GM21360 (cell line): Measurements from ENCODE around the gene AKTIP.
"Not testable (repeated sequence)": the region's sequence is repeated elsewhere in the genome, so short reads cannot be mapped to it uniquely, and the experiment has no call there.

Experiments
- ATAC-seq: cut with Tn5 transposase; IDR thresholded peaks from one replicate; pipeline ENCODE4 v1.9.1; 2021; ENCODE audit warnings: mild to moderate bottlenecking, moderate library complexity; ENCODE audit not compliant: unreplicated experiment

Gene AKTIP

GRCh38 chr16:53502331-53503269 is at the start of gene AKTIP:
AKTIP (minus strand) TSS chr16:53503209; CDS start chr16:53500259, 2,950 bp downstream.
- peak; percentile 19 for ATAC-seq

- ATAC-seq, result no peak
Observed at GRCh38 chr16:53549970-53550690, 47.1 kb upstream of the AKTIP start.

DNA sequence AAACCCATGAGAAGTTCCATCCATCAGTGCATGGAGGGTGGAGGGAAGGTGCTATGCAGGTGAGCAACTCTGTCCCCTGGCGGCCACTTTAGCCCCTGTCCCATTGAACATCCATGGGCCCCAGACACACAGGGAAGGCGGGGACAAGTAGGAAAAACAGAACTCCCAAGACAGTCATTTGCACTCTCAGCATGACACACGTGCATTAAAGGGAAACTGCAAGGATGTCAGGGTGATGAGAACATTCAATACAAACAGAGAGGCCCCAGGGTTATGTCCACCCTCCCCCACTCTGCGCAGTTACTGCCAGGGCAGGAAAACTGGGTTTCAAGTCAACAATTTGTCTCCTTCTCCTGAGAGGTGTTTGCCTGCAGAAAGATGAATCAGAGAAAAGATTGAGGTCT is 44.0 kb upstream of the AKTIP start:
- ATAC-seq, result no peak

DNA sequence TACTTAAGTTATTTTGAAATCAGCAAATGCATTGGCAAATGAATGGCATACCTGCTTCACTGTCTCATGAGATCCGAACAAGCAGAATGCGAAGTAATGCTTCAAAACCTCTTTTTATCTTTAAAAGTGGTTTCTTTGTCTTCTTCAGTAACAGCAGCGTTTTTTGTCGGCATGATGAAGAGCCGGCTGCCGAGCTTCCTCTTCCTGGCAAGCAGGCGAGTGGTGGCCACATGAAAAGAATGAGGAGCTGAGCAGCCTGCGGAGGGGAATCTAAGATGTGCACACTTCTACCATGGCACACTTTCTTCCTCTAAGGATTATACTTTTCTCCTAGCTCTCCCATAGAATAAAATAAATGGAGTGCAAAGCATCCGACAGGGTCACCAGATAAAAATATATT is 42.4 kb upstream of the AKTIP start:
- ATAC-seq, result no peak

DNA sequence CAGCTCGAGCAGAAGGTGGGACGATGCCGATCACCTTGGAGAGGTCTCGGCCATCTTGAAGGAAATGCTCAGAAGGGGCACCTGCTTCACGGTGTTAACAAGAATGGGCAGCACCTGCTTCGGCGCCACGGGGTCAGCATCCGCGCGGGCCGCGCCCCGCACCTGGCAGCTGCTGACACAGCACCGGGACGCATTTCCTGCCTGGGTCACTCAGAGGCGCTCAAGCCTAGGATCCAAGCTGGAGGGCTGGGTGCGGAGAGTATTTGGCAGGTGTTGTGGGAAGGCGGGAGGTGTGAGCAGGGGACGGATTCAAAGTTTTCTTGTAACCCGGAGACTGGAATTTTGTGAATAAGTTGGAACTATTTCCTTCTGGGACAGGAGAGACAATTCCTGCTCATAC is 39.3 kb upstream of the AKTIP start:
- ATAC-seq, result no peak

- ATAC-seq, result no peak
Observed at GRCh38 chr16:53541326-53541725, 38.3 kb upstream of the AKTIP start.

GRCh38 chr16:53539759-53540718 is 37.0 kb upstream of the AKTIP start:
- ATAC-seq, result not testable (repeated sequence)

DNA sequence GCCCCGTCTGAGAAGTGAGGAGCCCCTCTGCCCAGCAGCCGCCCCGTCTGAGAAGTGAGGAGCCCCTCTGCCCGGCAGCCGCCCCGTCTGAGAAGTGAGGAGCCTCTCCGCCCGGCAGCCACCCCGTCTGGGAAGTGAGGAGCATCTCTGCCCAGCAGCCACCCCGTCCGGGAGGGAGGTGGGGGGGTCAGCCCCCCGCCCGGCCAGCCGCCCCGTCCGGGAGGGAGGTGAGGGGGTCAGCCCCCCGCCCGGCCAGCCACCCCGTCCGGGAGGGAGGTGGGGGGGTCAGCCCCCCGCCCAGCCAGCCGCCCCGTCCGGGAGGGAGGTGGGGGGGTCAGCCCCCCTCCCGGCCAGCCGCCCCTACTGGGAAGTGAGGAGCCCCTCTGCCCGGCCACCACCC is 36.3 kb upstream of the AKTIP start:
- not testable (repeated sequence) for ATAC-seq

GRCh38 chr16:53537626-53538025 is 34.6 kb upstream of the AKTIP start:
- ATAC-seq, result no peak

DNA sequence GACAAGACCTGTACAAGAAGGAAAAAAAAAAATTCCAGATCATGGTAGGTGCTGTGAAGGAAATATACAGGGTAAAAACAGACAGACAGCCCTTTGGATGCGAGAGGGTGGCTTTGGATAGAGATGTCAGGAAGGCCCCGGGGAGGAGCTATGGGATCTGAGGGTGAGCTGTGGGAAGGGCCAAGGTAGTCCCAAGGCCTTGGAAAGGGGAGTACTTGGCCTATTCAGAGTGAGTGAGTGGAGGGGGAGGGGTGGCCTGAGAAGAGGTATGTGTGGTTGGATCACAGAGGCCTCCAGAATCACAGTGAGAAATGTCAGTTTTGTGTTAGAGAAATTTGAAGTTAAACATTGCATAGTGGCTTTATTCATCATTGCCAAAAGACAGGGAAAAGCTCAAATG is 31.2 kb upstream of the AKTIP start:
- no peak for ATAC-seq

DNA sequence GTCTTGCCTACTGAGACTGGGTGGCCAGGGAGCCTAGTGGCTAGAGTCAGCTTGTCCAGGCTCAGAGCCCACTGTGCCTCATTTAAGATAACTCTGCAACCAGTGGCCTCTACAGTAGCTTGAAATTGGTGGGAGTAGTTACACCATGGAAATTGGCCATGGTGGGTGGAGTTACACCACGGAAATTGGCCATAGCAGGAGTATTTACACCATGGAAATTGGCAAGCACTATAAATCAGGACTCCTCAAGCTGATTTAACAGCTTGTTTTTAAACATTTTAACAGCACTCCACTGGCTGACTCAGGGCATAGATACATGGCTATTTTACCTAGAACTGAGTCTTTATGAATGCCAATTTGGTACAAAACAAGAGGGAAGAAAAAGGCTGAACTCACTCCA is 27.7 kb upstream of the AKTIP start:
- ATAC-seq, result no peak

GRCh38 chr16:53530046-53530445 is 27.0 kb upstream of the AKTIP start:
- ATAC-seq, result no peak

GRCh38 chr16:53529513-53529912 is 26.5 kb upstream of the AKTIP start:
- ATAC-seq, result no peak

DNA sequence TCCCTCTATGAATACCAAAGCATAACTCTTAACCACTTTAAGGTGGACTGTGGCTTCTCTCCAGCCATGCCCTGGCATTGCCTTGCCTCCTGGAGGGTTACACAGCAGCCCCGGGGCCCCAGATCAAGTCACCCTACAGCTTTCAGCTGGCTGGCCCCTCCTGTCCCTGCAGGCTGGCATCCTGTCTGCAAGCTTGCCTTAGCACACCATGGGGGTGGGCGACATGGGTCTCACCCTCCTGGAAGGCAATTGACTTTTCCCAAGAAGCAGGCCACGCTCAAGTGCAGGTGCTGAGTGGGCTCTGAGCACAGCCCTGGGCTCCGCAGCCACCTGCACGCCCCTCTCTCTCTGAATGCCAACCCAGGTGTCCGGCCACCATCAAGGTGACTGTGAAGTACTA is 25.8 kb upstream of the AKTIP start:
- no peak for ATAC-seq

GRCh38 chr16:53523971-53524548 is 21.1 kb upstream of the AKTIP start:
- no peak for ATAC-seq

GRCh38 chr16:53523126-53523804 is 20.3 kb upstream of the AKTIP start:
- no peak for ATAC-seq

DNA sequence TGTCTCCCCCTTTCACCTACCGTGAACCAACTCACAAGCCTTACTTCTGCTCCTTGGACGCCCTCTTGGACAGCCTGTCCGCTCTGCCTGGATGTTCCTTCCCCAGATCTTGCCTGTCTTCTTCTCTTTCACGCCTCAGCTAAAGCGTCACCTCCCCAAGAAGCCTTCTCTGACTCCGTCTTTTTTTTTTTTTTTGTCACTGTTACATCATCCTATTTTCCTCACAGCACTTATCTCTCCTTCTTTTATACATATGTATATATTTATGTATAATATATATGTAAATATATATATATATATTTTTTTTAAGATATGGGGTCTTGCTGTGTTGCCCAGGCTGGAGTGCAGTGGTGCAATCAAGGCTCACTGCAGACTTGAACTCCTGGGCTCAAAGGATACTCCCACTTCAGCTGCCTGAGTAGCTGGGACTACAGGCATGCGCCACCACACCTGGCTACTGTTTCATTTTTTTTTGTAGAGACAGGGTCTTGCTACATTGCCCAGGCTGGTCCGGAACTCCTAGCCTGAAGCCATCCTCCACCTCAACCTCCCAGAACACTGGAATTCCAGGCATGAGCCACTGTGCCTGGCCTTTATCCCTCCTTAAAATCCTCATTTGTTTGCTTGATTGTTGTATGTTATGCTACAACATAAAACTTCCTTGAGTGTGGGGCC is 16.5 kb upstream of the AKTIP start:
- ATAC-seq, result no peak

DNA sequence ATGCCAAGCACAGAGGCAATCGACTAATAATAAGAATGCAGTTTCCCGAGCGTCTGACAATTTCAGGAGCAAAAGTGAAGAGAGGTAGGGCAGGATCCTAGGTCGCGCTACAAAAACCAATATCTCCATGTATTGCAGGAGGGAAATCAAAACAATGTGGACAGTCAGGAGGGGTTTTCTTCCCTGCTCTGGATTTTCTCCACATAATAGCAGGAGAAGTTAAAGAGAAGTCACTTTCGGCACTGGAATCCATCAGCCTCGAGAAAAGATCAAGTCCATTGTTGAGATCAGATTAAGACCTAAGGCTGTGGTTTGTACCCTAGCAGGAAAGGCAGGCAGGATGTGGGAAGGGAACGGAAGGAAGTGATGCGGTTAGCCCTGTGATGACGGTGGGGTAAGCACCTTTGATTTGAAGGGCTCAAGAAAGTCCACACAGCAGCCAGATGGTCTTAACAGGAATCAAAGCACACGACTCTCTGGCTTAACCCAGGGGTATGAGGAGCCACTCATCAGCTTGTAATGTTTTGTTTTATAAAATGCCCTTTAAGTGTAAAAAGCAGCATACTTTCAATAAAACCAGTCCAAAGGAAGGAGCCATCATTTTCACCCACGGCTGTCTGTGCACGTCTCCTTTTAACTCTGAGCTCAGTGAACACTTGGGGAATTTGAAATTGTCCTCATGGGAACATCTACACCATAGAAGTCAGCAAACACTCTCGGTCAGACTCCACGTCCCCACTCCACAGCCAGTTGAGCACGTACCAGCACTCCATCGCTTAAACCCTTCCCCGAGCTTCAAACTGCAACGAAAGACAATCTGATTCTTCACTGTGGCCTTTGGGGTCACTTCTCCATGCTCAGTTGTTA is 15.8 kb upstream of the AKTIP start:
- ATAC-seq, result peak; percentile 96
